T47D (cell line): Measurements from ENCODE around the gene TDP1.

Source experiments
- DNase-seq, 2 experiments: peaks; one replicate each; pipeline versions ENCODE4 v3.0.0 to v3.0.0-alpha.2; 2011 to 2012; ENCODE audit warnings: low read depth in 1 of 2, low spot score in 1 of 2
- JUND ChIP-seq: IDR thresholded peaks from 2 replicates; pipeline ENCODE4 v1.6.1; 2012; ENCODE audit warnings: low read depth
- in situ Hi-C: cut with HindIII; loops from 2 replicates; pipeline ENCODE4 v1.10.0; 2016; ENCODE audit warnings: low sequenced_read_pairs, low pct_unique_long_range_greater_than_20kb

The TDP1 gene

GRCh38 chr14:89920056-89920455, 35.7 kb upstream of the TDP1 start:
- in situ Hi-C loops, result no loop called here
- TF ChIP-seq JUND, result no peak

GRCh38 chr14:89921346-89921745, 34.4 kb upstream of the TDP1 start:
- in situ Hi-C loops, result no loop called here
- DNase-seq, result no peak
- TF ChIP-seq JUND, result no peak

More at GRCh38 chr14:89920056-89920455, 35.7 kb upstream of the TDP1 start:
- no peak for DNase-seq

GRCh38 chr14:89922031-89922907, 33.5 kb upstream of the TDP1 start:
- no peak for DNase-seq
- no peak for TF ChIP-seq JUND
- in situ Hi-C loops, result no loop called here

- in situ Hi-C loops, result no loop called here
- TF ChIP-seq JUND, result no peak
- no peak for DNase-seq
Observed at GRCh38 chr14:89924268-89924667, 31.5 kb upstream of the TDP1 start.

- no peak for TF ChIP-seq JUND
- in situ Hi-C loops, result no loop called here
- no peak for DNase-seq
Observed at GRCh38 chr14:89926694-89927093, 29.0 kb upstream of the TDP1 start.

GRCh38 chr14:89927186-89927865, 28.4 kb upstream of the TDP1 start:
- in situ Hi-C loops, result no loop called here
- no peak for TF ChIP-seq JUND
- no peak for DNase-seq

GRCh38 chr14:89933002-89933401, 22.7 kb upstream of the TDP1 start:
- DNase-seq, result no peak
- no peak for TF ChIP-seq JUND
- in situ Hi-C loops, result no loop called here

- in situ Hi-C loops, result no loop called here
- TF ChIP-seq JUND, result no peak
- DNase-seq, result no peak
Observed at GRCh38 chr14:89936654-89937185, 19.0 kb upstream of the TDP1 start.

- TF ChIP-seq JUND, result no peak
- no peak for DNase-seq
- in situ Hi-C loops, result no loop called here
Observed at GRCh38 chr14:89941830-89942377, 13.8 kb upstream of the TDP1 start.

GRCh38 chr14:89947344-89947743, 8.4 kb upstream of the TDP1 start:
- DNase-seq, result no peak
- TF ChIP-seq JUND, result no peak

GRCh38 chr14:89952576-89952975, 3.2 kb upstream of the TDP1 start:
- in situ Hi-C loops, result no loop called here
- TF ChIP-seq JUND, result no peak

More at GRCh38 chr14:89947344-89947743, 8.4 kb upstream of the TDP1 start:
- in situ Hi-C loops, result no loop called here

GRCh38 chr14:89953602-89954001, 2.1 kb upstream of the TDP1 start:
- in situ Hi-C loops, result no loop called here
- DNase-seq, result no peak
- TF ChIP-seq JUND, result no peak

More at GRCh38 chr14:89952576-89952975, 3.2 kb upstream of the TDP1 start:
- no peak for DNase-seq
